Fibroblast of lung (primary cell): ENCODE measurements around the gene KRTAP5-2.

Experiments used
- CTCF ChIP-seq, 2 donors: IDR thresholded peaks in 1 of 2; conservative IDR thresholded peaks in 1 of 2; 1 replicate in 1 of 2; 2 replicates in 1 of 2; pipeline ENCODE4 v1.5.1; 2011 to 2012; ENCODE audit warnings: low read length in 2 of 2, control low read depth in 1 of 2, inconsistent platforms in 1 of 2, low read depth in 1 of 2, mild to moderate bottlenecking in 1 of 2
- EZH2 ChIP-seq: IDR thresholded peaks from 2 replicates; pipeline ENCODE4 v1.5.1; 2012; ENCODE audit warnings: low read length, control low read depth, mild to moderate bottlenecking; ENCODE audit errors: missing control alignments

- no peak for TF ChIP-seq CTCF (conservative IDR thresholded peaks at IDR 0.05 in 1 of 2, IDR thresholded peaks at IDR 0.05 in 1 of 2; ENCODE audit: low read depth in 1 of 2, low read length in 2 of 2)
- TF ChIP-seq EZH2: no peak
Measured at GRCh38 chr11:1557051-1557884, 40.8 kb downstream of the KRTAP5-2 start.
